Gastroesophageal sphincter (tissue), 3 donors: ENCODE results near the gene CLEC4M.

Experiments used
- CTCF ChIP-seq, 4 experiments: fragments of 200-600 bp in 2 of 4; fragments of 450-650 bp in 2 of 4; sonication (generic) in 1 of 4; IDR thresholded peaks; one replicate each; pipeline ENCODE4 v1.5.1; 2017 to 2019; ENCODE audit warnings: antibody characterized with exemption in 4 of 4, mild to moderate bottlenecking in 2 of 4, moderate library complexity in 2 of 4
- EP300 ChIP-seq: sonication (generic); formaldehyde crosslinking; IDR thresholded peaks from one replicate; pipeline ENCODE4 v1.6.1; 2017; ENCODE audit warnings: antibody characterized with exemption, mild to moderate bottlenecking
- POLR2A ChIP-seq, 2 donors: fragments of 450-650 bp; IDR thresholded peaks; one replicate each; pipeline ENCODE4 v1.6.1; 2017; ENCODE audit warnings: antibody characterized with exemption in 2 of 2, mild to moderate bottlenecking in 2 of 2, moderate library complexity in 1 of 2
- POLR2AphosphoS5 ChIP-seq: sonication (generic); formaldehyde crosslinking; IDR thresholded peaks from one replicate; pipeline ENCODE4 v1.6.1; 2017; ENCODE audit warnings: antibody characterized with exemption

GRCh38 chr19:7739801-7740681, 23.0 kb upstream of the CLEC4M start:
- no peak for TF ChIP-seq CTCF (IDR thresholded peaks at IDR 0.05)
- no peak for TF ChIP-seq POLR2AphosphoS5
- TF ChIP-seq POLR2A (IDR thresholded peaks at IDR 0.05) = no peak
- TF ChIP-seq EP300 = no peak
